ENCODE results near the gene URAD. TPM values are rescaled to one million over a fixed set of nuclear protein-coding genes. Genes with fewer than 3 reads are reported as not detected.
"Not testable (repeated sequence)": the region's sequence is repeated elsewhere in the genome, so short reads cannot be mapped to it uniquely, and the experiment has no call there.

The URAD gene
- total RNA-seq, 2 experiments from 2014 or later, result not detected

DNA sequence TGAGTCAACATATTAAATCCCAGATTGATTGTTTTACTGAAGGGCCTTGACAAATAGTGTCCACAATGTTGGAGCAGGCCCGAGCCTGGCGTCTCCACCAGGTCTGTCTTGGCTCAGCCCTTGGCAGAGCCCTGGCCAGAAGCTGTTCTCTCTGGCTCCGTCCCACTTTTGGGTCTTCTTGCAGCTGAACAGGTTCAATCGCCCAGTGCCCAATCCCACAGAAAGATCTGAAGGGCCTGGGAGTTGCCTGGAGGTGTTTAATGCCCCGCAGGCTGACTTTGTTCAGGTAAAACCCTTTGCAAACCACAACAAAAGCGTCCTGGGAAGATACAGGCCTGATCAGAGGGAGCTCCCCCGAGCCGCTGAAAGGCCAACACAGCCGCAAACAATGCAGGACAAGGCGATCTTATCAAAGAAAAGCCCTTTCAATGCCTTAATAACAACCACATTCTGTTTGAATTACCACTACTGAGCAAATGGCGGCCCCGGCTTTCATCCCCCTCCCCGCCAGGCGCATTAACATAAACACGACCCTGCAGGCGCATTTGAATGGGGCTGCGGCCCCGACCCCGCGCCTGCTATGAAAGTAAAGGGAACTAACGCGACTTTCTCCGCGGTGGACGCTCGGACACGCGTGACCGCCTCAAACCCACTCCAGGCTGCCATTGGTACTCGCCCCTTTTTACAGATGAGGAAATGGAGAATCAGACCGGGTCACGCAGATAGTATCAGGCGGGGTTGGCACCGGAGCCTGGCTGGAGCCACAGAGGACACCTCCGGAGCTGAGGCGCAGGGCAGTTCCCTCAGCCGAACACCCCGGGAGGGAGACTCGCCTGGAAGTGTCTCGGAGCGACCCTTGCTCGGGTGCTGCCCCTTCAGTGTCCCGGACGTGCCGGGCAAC is 22.5 kb downstream of the URAD start:
- ChIA-PET CTCF (interaction anchor here (0.8 to 1.8 kb wide), 5 partner anchors 11 to 136 kb away, joined by 3 to 9 read pairs (median 3); no protein-coding TSS in a partner anchor), POLR2A (no interaction called here)
- peaks cover 22% of the 10 kb centered on the region for H3K4me1 Mint-ChIP-seq (ENCODE audit: low read depth)
- intact Hi-C loops (cut with micrococcal nuclease), result loop anchor here (5.0 kb wide), 2 partner anchors 39 to 169 kb away; no protein-coding TSS in a partner anchor
- ATAC-seq (no peak), DNase-seq (no peak)
- peaks cover 77% of the 10 kb centered on the region for H3K27me3 Mint-ChIP-seq
- H3K27ac Mint-ChIP-seq, result no peak overlapping the region
- no peak overlapping the region for H3K4me3 Mint-ChIP-seq
- no peaks in the 10 kb centered on the region for H3K36me3 Mint-ChIP-seq (ENCODE audit: low read depth)
- H3K9me3 Mint-ChIP-seq, result no peaks in the 10 kb centered on the region
- no peak for TF ChIP-seq CTCF (IDR thresholded peaks at IDR 0.05)

GRCh38 chr13:27965343-27965739 is 23.2 kb downstream of the URAD start:
- intact Hi-C loops (cut with micrococcal nuclease), result loop anchor here (5.0 kb wide), 2 partner anchors 38 to 168 kb away; no protein-coding TSS in a partner anchor
- H3K9me3 Mint-ChIP-seq, result no peaks in the 10 kb centered on the region
- ChIA-PET POLR2A (no interaction called here), CTCF (interaction anchor here (0.9 to 1.8 kb wide), 4 partner anchors 11 to 135 kb away, joined by 3 to 9 read pairs (median 4); no protein-coding TSS in a partner anchor)
- DNase-seq (no peak), ATAC-seq (no peak)
- no peaks in the 10 kb centered on the region for H3K36me3 Mint-ChIP-seq (ENCODE audit: low read depth)
- no peak for TF ChIP-seq CTCF (IDR thresholded peaks at IDR 0.05)
- no peak overlapping the region for H3K27ac Mint-ChIP-seq
- H3K27me3 Mint-ChIP-seq, result peaks cover 71% of the 10 kb centered on the region
- peaks cover 19% of the 10 kb centered on the region for H3K4me1 Mint-ChIP-seq (ENCODE audit: low read depth)
- no peak overlapping the region for H3K4me3 Mint-ChIP-seq

DNA sequence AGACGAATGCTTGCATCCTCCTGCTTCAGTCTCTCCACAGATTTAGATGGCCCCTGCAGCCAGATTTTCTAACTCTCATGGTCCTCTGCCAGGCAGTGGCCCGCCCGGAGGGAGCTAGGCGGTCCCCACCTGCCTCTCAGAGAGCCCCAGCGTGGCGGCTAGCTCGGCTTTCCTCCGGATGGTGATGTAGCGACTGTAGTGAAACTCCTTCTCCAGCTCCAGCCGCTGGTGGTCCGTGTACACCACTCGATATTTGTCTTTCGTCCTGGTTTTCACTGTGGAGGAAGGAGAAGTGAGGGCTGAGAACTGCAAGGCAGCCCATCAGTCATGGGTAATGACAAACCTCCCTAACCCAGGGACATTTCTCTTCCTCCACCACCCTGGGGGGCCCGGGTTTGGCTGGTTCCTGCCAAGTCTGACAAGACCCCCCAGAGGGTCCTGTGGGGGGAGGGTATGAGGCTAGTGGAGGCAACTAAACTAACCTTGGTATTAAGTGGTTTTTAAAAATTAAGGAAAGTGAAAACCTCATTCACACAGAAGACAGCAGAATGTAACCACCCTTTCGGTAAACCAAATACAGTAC is 23.7 kb downstream of the URAD start:
- TF ChIP-seq CTCF (IDR thresholded peaks at IDR 0.05), result no peak
- Mint-ChIP-seq H3K4me3 (no peak overlapping the region), H3K27ac (no peak overlapping the region), H3K4me1 (ENCODE audit: low read depth) (peaks cover 22% of the 10 kb centered on the region), H3K9me3 (no peaks in the 10 kb centered on the region), H3K27me3 (peaks cover 70% of the 10 kb centered on the region), H3K36me3 (ENCODE audit: low read depth) (no peaks in the 10 kb centered on the region)
- ChIA-PET CTCF (interaction anchor here (0.8 to 1.8 kb wide), 4 partner anchors 10 to 980 kb away, joined by 3 to 9 read pairs (median 4); no protein-coding TSS in a partner anchor), POLR2A (no interaction called here)
- intact Hi-C loops (cut with micrococcal nuclease), result loop anchor here (5.0 kb wide), 2 partner anchors 38 to 168 kb away; no protein-coding TSS in a partner anchor
- DNase-seq (no peak), ATAC-seq (no peak)

DNA sequence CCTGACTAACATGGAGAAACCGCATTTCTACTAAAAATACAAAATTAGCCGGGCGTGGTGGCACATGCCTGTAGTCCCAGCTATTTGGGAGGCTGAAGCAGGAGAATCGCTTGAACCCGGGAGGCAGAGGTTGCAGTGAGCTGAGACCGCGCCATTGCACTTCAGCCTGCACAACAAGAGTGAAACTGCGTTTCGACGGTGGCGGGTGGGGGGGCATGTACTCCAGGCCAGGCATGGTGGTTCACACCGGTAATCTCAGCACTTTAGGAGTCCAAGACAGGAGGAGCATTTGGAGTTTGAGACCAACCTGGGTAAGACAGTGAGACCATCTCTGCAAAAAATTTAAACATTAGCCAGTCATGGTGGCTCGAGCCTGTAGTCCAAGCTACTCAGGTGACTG is 24.3 kb downstream of the URAD start:
- intact Hi-C loops (cut with micrococcal nuclease); DNase-seq; H3K4me3 Mint-ChIP-seq; H3K9me3 Mint-ChIP-seq; ATAC-seq; H3K36me3 Mint-ChIP-seq (ENCODE audit: low read depth); H3K27ac Mint-ChIP-seq; POLR2A ChIA-PET: not testable (repeated sequence)
- CTCF ChIA-PET, result interaction anchor here (0.8 to 1.8 kb wide), 3 partner anchors 10 to 979 kb away, joined by 3 to 9 read pairs (median 3); no protein-coding TSS in a partner anchor
- Mint-ChIP-seq H3K27me3 (peaks cover 69% of the 10 kb centered on the region), H3K4me1 (ENCODE audit: low read depth) (peaks cover 20% of the 10 kb centered on the region)

DNA sequence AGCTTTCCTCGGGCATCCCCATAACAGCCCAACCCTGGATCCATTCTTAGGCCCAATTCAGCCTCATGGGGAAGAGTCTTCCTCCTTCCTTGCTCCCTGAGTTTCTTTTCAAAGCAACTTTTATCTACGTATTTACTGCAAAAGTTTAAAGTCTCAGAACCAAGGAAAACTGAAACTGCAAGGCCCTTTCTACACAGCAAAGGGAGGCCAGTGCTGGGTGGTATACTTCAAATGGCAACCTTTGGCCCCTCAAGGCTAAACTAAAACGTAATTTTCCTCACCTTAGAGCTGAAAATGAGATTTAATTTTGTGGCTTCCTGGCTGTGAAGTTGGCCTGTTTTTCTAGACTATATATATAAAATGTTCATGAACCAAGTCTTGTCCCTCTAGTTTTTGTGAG is 25.0 kb downstream of the URAD start:
- no peak for TF ChIP-seq CTCF (IDR thresholded peaks at IDR 0.05)
- CTCF ChIA-PET, result interaction anchor here (3.5 kb wide), 1 partner anchor 134 kb away, joined by 11 read pairs; no protein-coding TSS in a partner anchor
- DNase-seq (no peak), ATAC-seq (no peak)
- POLR2A ChIA-PET, result interaction anchor here (0.6 kb wide), 1 partner anchor 88 kb away, joined by 3 read pairs; no protein-coding TSS in a partner anchor
- H3K4me3 Mint-ChIP-seq, result no peak overlapping the region
- peaks cover 73% of the 10 kb centered on the region for H3K27me3 Mint-ChIP-seq
- intact Hi-C loops (cut with micrococcal nuclease), result no loop called here
- no peak overlapping the region for H3K27ac Mint-ChIP-seq
- no peaks in the 10 kb centered on the region for H3K36me3 Mint-ChIP-seq (ENCODE audit: low read depth)
- peaks cover 18% of the 10 kb centered on the region for H3K4me1 Mint-ChIP-seq (ENCODE audit: low read depth)
- H3K9me3 Mint-ChIP-seq, result no peaks in the 10 kb centered on the region
